Activated CD8-positive, alpha-beta memory T cell treated with anti-CD3 and anti-CD28 coated beads, Interleukin-2, amount 10 ng/mL, durations not matched to agents 7 days and 5 days (primary cell): ENCODE results near the gene SURF1. TPM values are rescaled to one million over a fixed set of nuclear protein-coding genes. Genes with fewer than 3 reads are reported as not detected.
"Not testable (repeated sequence)": the region's sequence is repeated elsewhere in the genome, so short reads cannot be mapped to it uniquely, and the experiment has no call there.

Experiments used
- ATAC-seq: fragments of 150-1000 bp; cut with Tn5 transposase; one replicate; pipeline ENCODE4 v1.10.0; 2021; ENCODE audit warnings: moderate library complexity
- CTCF ChIA-PET: fragments of 350-600 bp; sonication (Branson Sonifier 250); formaldehyde crosslinking; loops from one replicate; lab custom pipeline; 2021; ENCODE audit warnings: antibody characterized with exemption; lab: Charles Lee
- DNase-seq: peaks from one replicate; pipeline ENCODE4 v3.0.0-alpha.2; 2020
- H3K27ac Mint-ChIP-seq: one replicate; pipeline ENCODE4 v1.8.0; 2021; ENCODE audit warnings: mild to moderate bottlenecking, mixed read lengths
- H3K27me3 Mint-ChIP-seq: one replicate; pipeline ENCODE4 v1.8.0; 2021; ENCODE audit warnings: mixed read lengths
- H3K36me3 Mint-ChIP-seq: one replicate; pipeline ENCODE4 v1.8.0; 2021; ENCODE audit warnings: mild to moderate bottlenecking, mixed read lengths
- H3K4me1 Mint-ChIP-seq: one replicate; pipeline ENCODE4 v1.8.0; 2021; ENCODE audit warnings: mixed read lengths
- H3K4me3 Mint-ChIP-seq: one replicate; pipeline ENCODE4 v1.8.0; 2021; ENCODE audit warnings: mild to moderate bottlenecking, moderate library complexity, mixed read lengths
- H3K9me3 Mint-ChIP-seq: one replicate; pipeline ENCODE4 v1.8.0; 2022; ENCODE audit warnings: low read depth, mixed read lengths
- total RNA-seq, 2 experiments: library from RNA; stranded (reverse); gene quantifications; one replicate each; pipeline ENCODE4 v1.2.3, GENCODE V29; 2021

SURF1 gene
- total RNA-seq, 2 experiments from 2014 or later = 35.4 to 35.6 TPM

DNA sequence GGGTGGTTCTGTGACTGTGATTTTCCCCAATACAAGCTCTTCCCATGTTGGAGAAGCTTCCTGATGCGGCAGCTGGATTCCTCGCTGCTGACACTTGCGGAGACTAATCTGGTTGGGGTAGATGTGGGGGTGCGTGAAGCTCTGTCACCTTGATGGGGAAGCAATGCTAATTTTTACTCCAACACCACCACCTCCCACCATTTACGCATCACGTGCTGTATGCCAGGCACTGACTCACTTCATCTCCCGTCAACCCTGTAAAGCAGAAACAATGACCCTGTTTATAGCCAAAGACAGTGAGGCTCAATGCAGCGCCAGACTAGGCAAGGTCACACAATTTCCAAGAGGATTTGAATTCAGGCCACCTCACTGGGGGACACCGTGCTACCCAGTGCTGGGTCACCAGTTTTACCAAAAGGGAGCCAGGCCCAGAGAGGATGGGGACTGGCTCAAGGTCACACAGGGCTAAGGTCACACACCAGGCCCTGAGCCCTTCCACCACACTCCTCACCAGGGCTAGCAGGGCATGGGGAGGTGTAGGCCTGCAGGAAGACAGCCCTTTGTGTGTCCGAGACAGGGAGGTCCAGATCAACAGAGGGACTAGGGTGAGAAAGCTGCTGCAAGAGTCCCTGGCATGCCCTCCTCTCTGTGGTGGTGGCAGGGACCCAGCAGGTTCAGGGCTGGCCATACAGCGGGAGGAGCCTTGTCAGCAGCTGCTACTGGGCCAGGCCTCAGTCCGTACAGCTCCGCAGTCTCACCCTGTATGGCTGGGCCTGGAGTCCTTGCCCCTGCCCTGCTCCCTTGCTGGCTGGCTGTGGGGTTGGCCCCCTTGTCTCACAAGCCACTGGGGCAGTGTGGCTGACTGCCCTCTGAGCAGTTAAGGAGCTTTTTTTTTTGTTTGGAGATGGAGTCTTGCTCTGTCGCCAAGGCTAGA lies 23.1 kb upstream of the SURF1 start:
- Mint-ChIP-seq H3K4me1 (peaks cover 5% of the 10 kb centered on the region), H3K36me3 (peaks cover 7% of the 10 kb centered on the region), H3K27me3 (peaks cover 2% of the 10 kb centered on the region), H3K4me3 (no peak overlapping the region), H3K9me3 (no peaks in the 10 kb centered on the region), H3K27ac (no peak overlapping the region)
- ATAC-seq = no peak
- CTCF ChIA-PET = interaction anchor here (2.0 kb wide), 1 partner anchor 32 kb away, joined by 6 read pairs; the partner anchor contains the start of genes MED22 and RPL7A
- DNase-seq = no peak

DNA sequence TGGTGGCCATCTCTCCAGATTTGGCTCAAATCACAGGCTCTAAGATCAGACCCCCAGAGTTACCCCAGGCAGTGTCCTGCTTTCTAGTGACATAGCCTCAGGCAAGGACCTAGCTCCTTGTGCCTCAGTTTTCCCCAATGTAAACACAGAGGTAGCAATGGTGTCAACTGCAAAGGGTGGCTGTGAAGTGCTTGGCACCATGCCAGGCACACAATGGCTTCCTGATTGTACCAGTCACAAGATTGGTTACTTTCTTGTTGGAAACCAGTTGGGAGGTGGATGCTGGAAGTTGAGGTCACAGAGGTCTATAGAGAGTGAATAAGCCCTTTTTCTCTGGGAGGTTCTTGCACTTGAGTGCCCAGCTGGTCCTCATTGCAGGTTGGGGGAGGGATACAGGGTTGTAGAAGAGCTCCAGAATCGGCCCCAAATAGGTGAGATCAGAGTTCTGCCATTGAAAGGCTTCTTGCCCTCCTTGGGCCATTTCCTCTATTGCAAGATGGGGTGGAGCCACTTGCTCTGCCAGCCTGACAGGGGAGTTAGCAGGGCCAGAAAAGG lies 22.2 kb upstream of the SURF1 start:
- Mint-ChIP-seq H3K4me3 (no peak overlapping the region), H3K9me3 (no peaks in the 10 kb centered on the region), H3K27ac (no peak overlapping the region), H3K27me3 (peaks cover 2% of the 10 kb centered on the region), H3K4me1 (peaks cover 9% of the 10 kb centered on the region), H3K36me3 (peaks cover 12% of the 10 kb centered on the region)
- DNase-seq = no peak
- ATAC-seq = no peak
- CTCF ChIA-PET = interaction anchor here (1.1 to 2.2 kb wide), 3 partner anchors 31 to 48 kb away, joined by 3 to 8 read pairs (median 6); partner anchors contain the start of genes MED22, REXO4 and RPL7A

GRCh38 chr9:133377721-133378216 lies 21.5 kb upstream of the SURF1 start:
- H3K4me3 Mint-ChIP-seq = no peak overlapping the region
- no peak for DNase-seq
- H3K4me1 Mint-ChIP-seq = peaks cover 16% of the 10 kb centered on the region
- H3K27ac Mint-ChIP-seq = no peak overlapping the region
- CTCF ChIA-PET = interaction anchor here (1.1 to 2.2 kb wide), 6 partner anchors 18 to 139 kb away, joined by 3 to 8 read pairs (median 4); partner anchors contain the start of genes MED22, REXO4 and RPL7A
- H3K27me3 Mint-ChIP-seq = peaks cover 2% of the 10 kb centered on the region
- peaks cover 16% of the 10 kb centered on the region for H3K36me3 Mint-ChIP-seq
- no peak for ATAC-seq
- no peaks in the 10 kb centered on the region for H3K9me3 Mint-ChIP-seq

- peaks cover 20% of the 10 kb centered on the region for H3K4me1 Mint-ChIP-seq
- DNase-seq, H3K27me3 Mint-ChIP-seq, H3K9me3 Mint-ChIP-seq, ATAC-seq: not testable (repeated sequence)
- CTCF ChIA-PET = interaction anchor here (0.9 to 2.2 kb wide), 11 partner anchors 18 to 355 kb away, joined by 3 to 9 read pairs (median 4); partner anchors contain the start of genes REXO4, SURF1 and SURF2
- peak overlapping the region; percentile 52 for H3K27ac Mint-ChIP-seq
- peak overlapping the region; percentile 33 for H3K4me3 Mint-ChIP-seq
- peaks cover 21% of the 10 kb centered on the region for H3K36me3 Mint-ChIP-seq
These were observed 21.0 kb upstream of the SURF1 start for GRCh38 chr9:133377280-133377679.

GRCh38 chr9:133375724-133376654 lies 19.7 kb upstream of the SURF1 start, which contains the start of the genes STKLD1 and SURF4:
TSS of gene STKLD1 (plus strand) at chr9:133376366. CDS start at chr9:133376474, 108 bp downstream.
TSS of gene SURF4 (minus strand) at chr9:133376060. CDS start at chr9:133375969, 91 bp downstream.
- peak; percentile 81 for ATAC-seq
- H3K4me3 Mint-ChIP-seq = peak within 1 kb of the TSS; percentile 95

DNA sequence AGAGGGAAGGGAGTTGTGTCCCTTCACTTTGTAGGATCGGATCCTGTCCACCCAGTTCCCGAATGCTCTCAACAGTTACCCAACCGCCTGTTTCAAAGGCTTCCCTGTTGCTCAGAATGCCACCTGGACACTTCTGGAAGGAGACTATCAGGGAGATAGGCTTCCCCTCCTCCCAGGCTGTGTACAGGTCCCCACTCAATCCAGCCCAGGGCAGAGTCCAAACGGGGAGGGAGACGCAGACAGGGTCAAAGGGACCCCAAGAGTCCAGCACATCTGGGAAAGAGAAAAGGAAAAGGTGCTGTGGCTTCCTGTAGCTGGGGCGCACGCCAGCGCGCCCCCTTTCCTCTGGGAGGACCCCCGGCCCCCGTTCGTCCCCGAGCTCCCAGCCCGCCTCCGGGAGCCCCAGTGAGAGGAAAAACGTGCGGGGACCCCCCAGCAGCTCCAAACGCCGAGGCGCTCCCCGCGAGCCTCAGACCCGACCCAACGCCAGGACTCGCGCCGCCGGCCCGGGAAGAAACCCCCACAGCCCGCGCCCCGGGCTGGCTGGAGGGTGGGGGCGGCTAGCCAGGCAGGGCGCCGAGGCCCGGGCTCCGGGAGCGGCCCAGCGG lies 18.9 kb upstream of the SURF1 start:
- DNase-seq = peak; percentile 58
- ATAC-seq = peak; percentile 3
- H3K36me3 Mint-ChIP-seq = peaks cover 32% of the 10 kb centered on the region
- peak overlapping the region; percentile 95 for H3K4me3 Mint-ChIP-seq
- no peaks in the 10 kb centered on the region for H3K9me3 Mint-ChIP-seq
- peak overlapping the region; percentile 100 for H3K27ac Mint-ChIP-seq
- H3K27me3 Mint-ChIP-seq = peaks cover 2% of the 10 kb centered on the region
- CTCF ChIA-PET = interaction anchor here (0.7 to 6.3 kb wide), 9 partner anchors 11 to 407 kb away, joined by 3 to 100 read pairs (median 4); partner anchors contain the start of genes MED22, RPL7A, SURF1 and SURF2
- H3K4me1 Mint-ChIP-seq = peaks cover 41% of the 10 kb centered on the region

More at GRCh38 chr9:133375724-133376654, 19.7 kb upstream of the SURF1 start, which contains the start of the genes STKLD1 and SURF4:
- no peaks in the 10 kb centered on the region for H3K9me3 Mint-ChIP-seq
- DNase-seq = peak; percentile 96
- peaks cover 33% of the 10 kb centered on the region for H3K4me1 Mint-ChIP-seq
- peaks cover 2% of the 10 kb centered on the region for H3K27me3 Mint-ChIP-seq
- CTCF ChIA-PET = interaction anchor here (0.6 to 2.2 kb wide), 13 partner anchors 16 to 353 kb away, joined by 3 to 9 read pairs (median 5); partner anchors contain the start of genes REXO4, SURF1 and SURF2
- peak within 1 kb of the TSS; percentile 100 for H3K27ac Mint-ChIP-seq
- H3K36me3 Mint-ChIP-seq = peaks cover 25% of the 10 kb centered on the region

- Mint-ChIP-seq H3K4me1 (peaks cover 47% of the 10 kb centered on the region), H3K27ac (peak overlapping the region; percentile 100), H3K9me3 (no peaks in the 10 kb centered on the region), H3K36me3 (peaks cover 37% of the 10 kb centered on the region), H3K27me3 (peaks cover 2% of the 10 kb centered on the region), H3K4me3 (peak overlapping the region; percentile 95)
- DNase-seq (no peak), ATAC-seq (peak; percentile 24)
- CTCF ChIA-PET = interaction anchor here (0.7 to 6.3 kb wide), 11 partner anchors 11 to 408 kb away, joined by 3 to 100 read pairs (median 3); partner anchors contain the start of genes MED22, RPL7A, SURF1 and SURF2
These were observed 18.4 kb upstream of the SURF1 start for GRCh38 chr9:133374612-133375115.

- Mint-ChIP-seq H3K4me3 (peak overlapping the region; percentile 95), H3K27me3 (peaks cover under 1% of the 10 kb centered on the region), H3K4me1 (peaks cover 68% of the 10 kb centered on the region), H3K27ac (peak overlapping the region; percentile 100), H3K36me3 (peaks cover 52% of the 10 kb centered on the region), H3K9me3 (no peaks in the 10 kb centered on the region)
- no peak for ATAC-seq
- CTCF ChIA-PET = interaction anchor here (0.8 to 6.3 kb wide), 15 partner anchors 15 to 342 kb away, joined by 3 to 100 read pairs (median 5); partner anchors contain the start of genes CACFD1, GTF3C5, MED22 and RPL7A
- DNase-seq = peak; percentile 62
These were observed 15.9 kb upstream of the SURF1 start for GRCh38 chr9:133372144-133372543.

- Mint-ChIP-seq H3K27me3 (no peaks in the 10 kb centered on the region), H3K4me1 (peaks cover 73% of the 10 kb centered on the region), H3K36me3 (peaks cover 57% of the 10 kb centered on the region), H3K9me3 (no peaks in the 10 kb centered on the region), H3K4me3 (peak overlapping the region; percentile 95), H3K27ac (peak overlapping the region; percentile 100)
- CTCF ChIA-PET = interaction anchor here (0.8 to 6.3 kb wide), 16 partner anchors 9 to 341 kb away, joined by 3 to 100 read pairs (median 5); partner anchors contain the start of genes CACFD1, GTF3C5, MED22 and RPL7A
- ATAC-seq (peak; percentile 44), DNase-seq (peak; percentile 90)
These were observed 15.0 kb upstream of the SURF1 start for GRCh38 chr9:133371261-133371711.

GRCh38 chr9:133370685-133371084 lies 14.4 kb upstream of the SURF1 start:
- Mint-ChIP-seq H3K36me3 (peaks cover 63% of the 10 kb centered on the region), H3K9me3 (no peaks in the 10 kb centered on the region), H3K4me3 (peak overlapping the region; percentile 95), H3K27ac (peak overlapping the region; percentile 100), H3K4me1 (peaks cover 79% of the 10 kb centered on the region), H3K27me3 (no peaks in the 10 kb centered on the region)
- peak; percentile 50 for ATAC-seq
- DNase-seq = peak; percentile 87
- CTCF ChIA-PET = interaction anchor here (0.7 to 6.3 kb wide), 14 partner anchors 8 to 340 kb away, joined by 3 to 100 read pairs (median 5); partner anchors contain the start of genes GTF3C5, MED22, RPL7A and SURF1

GRCh38 chr9:133369933-133370332 lies 13.6 kb upstream of the SURF1 start:
- Mint-ChIP-seq H3K27ac (peak overlapping the region; percentile 100), H3K36me3 (peaks cover 65% of the 10 kb centered on the region), H3K4me3 (peak overlapping the region; percentile 95), H3K27me3 (no peaks in the 10 kb centered on the region), H3K4me1 (peaks cover 82% of the 10 kb centered on the region), H3K9me3 (no peaks in the 10 kb centered on the region)
- CTCF ChIA-PET = interaction anchor here (1.0 to 6.3 kb wide), 6 partner anchors 13 to 340 kb away, joined by 3 to 100 read pairs (median 8); partner anchors contain the start of genes GTF3C5, MED22, RPL7A and SURF1
- ATAC-seq = peak; percentile 38
- DNase-seq = peak; percentile 89
